ENCODE data around the gene EHD2.
"Not testable (repeated sequence)": the region's sequence is repeated elsewhere in the genome, so short reads cannot be mapped to it uniquely, and the experiment has no call there.

EHD2 gene

GRCh38 chr19:47711652-47712242 lies 1.5 kb upstream of the EHD2 start:
- no peak for DNase-seq

GRCh38 chr19:47714339-47714738 lies 1.1 kb downstream of the EHD2 start:
- DNase-seq: no peak

DNA sequence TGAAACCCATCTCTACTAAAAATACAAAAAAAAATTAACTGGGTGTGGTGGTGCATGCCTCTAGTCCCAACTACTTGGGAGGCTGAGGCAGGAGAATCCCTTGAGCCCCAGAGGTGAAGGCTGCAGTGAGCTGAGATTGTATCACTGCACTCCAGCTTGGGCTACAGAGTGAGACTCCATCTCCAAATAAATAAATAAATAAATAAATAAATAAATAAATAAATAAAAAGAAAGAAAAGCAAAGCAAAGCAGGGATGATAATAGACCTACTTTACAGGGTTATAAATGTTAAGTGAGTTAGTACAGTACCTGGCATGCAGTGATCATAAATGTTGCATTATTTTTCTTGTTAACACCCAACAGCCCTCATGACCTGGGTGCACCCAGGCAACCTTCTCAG lies 1.6 kb downstream of the EHD2 start:
- DNase-seq: not testable (repeated sequence)

- DNase-seq: no peak
These were observed 3.2 kb downstream of the EHD2 start for GRCh38 chr19:47716270-47716937.

DNA sequence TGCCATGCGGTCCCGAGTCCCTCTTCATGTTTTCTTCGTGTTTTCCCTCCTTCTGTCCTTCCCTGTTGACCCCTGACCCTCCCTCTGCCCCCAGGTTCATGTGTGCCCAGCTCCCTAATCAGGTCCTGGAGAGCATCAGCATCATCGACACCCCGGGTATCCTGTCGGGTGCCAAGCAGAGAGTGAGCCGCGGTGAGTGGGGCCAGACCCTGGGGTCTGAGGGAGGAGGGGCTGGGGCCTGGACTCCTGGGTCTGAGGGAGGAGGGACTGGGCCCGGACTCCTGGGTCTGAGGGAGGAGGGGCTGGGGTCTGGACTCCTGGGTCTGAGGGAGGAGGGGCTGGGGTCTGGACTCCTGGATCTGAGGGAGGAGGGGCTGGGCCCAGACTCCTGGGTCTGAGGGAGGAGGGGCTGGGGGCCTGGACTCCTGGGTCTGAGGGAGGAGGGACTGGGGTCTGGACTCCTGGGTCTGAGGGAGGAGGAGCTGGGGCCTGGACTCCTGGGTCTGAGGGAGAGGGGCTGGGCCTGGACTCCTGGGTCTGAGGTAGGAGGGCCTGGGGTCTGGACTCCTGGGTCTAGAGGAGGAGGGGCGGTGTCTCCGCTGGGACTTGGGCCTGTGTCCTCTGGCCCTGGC lies 5.3 kb downstream of the EHD2 start:
- not testable (repeated sequence) for DNase-seq

GRCh38 chr19:47719047-47719859 lies 6.0 kb downstream of the EHD2 start:
- peak; percentile 75 for DNase-seq

GRCh38 chr19:47720669-47721422 lies 7.6 kb downstream of the EHD2 start:
- no peak for DNase-seq

DNA sequence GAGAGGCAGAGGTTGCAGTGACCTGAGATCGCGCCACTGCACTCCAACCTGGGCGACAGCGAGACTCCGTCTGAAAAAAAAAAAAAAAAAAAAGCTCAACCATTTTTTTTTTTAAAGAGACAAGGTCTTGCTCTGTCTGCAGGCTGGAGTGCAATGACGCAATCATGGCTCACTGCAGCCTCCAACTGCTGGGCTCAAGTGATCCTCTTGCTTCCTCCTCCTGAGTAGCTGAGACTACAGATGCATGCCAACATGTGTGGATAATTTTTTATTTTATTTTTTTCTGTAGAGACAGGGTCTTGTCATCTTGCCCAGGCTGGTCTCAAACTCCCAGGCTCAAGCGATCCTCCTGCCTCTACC lies 10.3 kb downstream of the EHD2 start:
- no peak for DNase-seq

GRCh38 chr19:47725759-47726401 lies 12.7 kb downstream of the EHD2 start:
- DNase-seq: no peak

- DNase-seq: no peak
These were observed 13.2 kb downstream of the EHD2 start for GRCh38 chr19:47726467-47726866.

DNA sequence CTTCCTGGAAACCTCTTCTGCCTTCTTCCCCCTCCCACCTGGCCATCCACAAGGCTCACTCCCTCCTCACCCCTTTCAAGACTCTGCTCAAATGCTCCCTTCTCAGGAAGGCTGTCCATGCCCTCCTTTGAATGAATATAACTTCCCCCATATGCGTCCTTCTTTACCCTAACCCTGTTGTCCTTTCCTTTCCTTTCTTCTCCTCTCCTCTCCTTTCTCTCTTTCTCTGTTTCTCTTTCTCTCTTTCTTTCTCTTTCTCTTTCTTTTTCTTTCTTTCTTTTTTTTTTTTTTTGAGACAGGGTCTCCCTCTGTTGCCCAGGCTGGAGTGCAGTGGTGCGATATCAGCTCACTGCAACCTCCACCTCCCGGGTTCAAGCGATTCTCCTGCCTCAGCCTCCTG lies 15.1 kb downstream of the EHD2 start:
- DNase-seq: not testable (repeated sequence)

GRCh38 chr19:47729468-47729798 lies 16.2 kb downstream of the EHD2 start:
- peak; percentile 31 for DNase-seq

- peak; percentile 34 for DNase-seq
These were observed 16.7 kb downstream of the EHD2 start for GRCh38 chr19:47729799-47730520.

DNA sequence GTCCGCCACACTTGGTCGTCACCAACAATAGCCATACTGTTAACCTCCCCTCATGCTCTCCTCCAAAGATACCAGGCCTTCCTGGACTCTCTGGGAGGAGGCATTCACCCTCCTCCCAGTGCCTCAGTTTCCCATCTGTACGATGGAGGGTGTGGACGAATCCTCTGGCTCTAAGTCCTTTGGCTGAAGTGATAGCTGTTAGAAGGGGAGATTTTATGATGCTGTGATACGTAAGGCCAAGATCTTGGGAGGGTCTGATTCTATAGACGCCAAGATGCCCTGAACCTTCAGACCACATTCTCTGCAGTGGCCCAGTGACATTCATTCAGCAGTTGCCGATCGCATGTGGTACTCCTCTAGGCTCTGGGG lies 17.3 kb downstream of the EHD2 start:
- no peak for DNase-seq

DNA sequence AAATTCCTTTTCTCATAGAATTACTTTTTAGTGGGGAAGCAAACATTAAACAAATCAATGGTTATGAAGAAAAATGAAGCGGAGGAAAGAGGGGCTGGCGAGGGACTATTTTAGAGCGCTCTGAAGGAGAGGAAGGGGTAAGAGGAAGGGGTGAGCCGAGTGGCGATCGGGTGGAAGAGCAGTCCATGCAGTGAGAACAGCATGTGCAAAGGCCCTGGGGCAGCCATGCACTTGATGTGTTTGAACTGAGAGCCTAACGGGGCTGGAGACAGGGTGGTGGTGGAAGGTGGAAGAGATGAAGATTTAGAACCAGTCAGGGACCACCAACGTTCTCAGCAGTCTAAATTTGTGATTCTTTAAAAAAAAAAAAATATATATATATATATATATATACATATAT lies 17.7 kb downstream of the EHD2 start:
- DNase-seq: no peak

- no peak for DNase-seq
These were observed 21.9 kb downstream of the EHD2 start for GRCh38 chr19:47735131-47735530.

GRCh38 chr19:47740866-47741519 lies 27.8 kb downstream of the EHD2 start:
- no peak for DNase-seq

GRCh38 chr19:47741544-47742140 lies 28.4 kb downstream of the EHD2 start:
- DNase-seq: no peak

- DNase-seq: no peak
These were observed 29.4 kb downstream of the EHD2 start for GRCh38 chr19:47742634-47743033.

Data from right kidney (tissue), 1 donor.